NCI-H2029 treated with DMSO at 0.1 percent for 48 hours (cell line): ENCODE results near the gene TMED10.

Experiments
- DNase-seq: peaks from one replicate; lab custom pipeline; 2025; lab: John Stamatoyannopoulos, UW

TMED10 gene

GRCh38 chr14:75084513-75084912 lies 91.9 kb downstream of the TMED10 start:
- DNase-seq: no peak

DNA sequence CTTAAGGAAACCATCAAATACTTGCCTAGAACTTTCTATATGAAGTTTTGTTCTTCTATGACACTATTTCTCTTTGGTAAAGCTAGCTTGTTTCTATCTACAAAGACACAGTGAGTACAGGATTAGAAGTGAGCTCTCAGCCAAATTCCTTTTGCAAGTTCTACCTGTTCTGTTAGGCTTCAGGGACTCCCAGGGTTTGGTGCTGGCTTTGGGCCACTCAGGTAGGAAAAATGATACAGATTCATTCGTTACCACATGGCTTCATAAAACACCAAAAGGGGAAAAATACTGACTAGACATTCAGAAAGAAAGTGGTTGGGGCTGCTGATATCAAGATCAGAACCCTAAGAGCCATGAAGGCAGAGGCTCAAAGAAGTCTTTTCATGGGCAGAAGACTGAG lies 93.1 kb downstream of the TMED10 start:
- DNase-seq: no peak

DNA sequence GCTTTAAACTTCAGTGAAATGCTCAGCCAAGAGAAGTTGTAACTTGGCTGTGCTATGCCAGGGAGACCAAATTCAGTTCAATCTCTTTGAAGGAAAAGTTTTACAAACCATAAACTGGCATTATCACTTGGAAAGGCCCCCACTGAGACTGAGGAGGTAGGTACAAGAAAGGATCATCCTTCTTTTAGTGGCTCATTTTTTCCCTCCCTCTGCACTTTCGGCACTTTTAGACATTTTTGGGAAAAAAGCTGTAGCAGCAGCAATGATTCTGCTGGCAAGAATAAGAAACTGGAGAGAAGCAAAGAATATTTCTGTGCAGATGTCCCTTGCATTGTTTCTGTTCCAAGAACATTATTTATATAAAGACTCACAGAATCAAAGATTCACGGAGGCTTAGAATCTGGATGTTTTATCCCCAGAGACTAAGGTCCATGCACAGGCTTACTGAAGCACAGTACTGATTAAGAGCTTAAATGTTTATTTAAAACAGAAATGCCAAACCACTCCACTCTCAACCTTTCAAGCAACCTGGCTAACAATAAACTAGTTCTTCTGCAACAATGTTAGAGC lies 94.7 kb downstream of the TMED10 start:
- DNase-seq: no peak
